AG10803 (cell line): ENCODE measurements around the gene RPL5.
A peak's percentile ranks its signal among the peaks of the same experiment; 100 is the strongest.

Source experiments
- DNase-seq: peaks from one replicate; pipeline ENCODE4 v3.0.0; 2010; ENCODE audit warnings: low read depth
- H3K4me3 ChIP-seq: 2 replicates; pipeline ENCODE4 v1.5.1; 2011; ENCODE audit warnings: mild to moderate bottlenecking, low read length, control low read depth
- TF ChIP-seq, protein P1 (sequence below): conservative IDR thresholded peaks from 2 replicates; pipeline ENCODE4 v1.5.1; 2011; ENCODE audit warnings: mild to moderate bottlenecking, low read length, control low read depth, inconsistent platforms

RPL5 gene

GRCh38 chr1:92831762-92832536 lies at the start of gene RPL5:
Gene RPL5 (plus strand): TSS chr1:92832040. CDS start chr1:92832115, 75 bp downstream.
- TF ChIP-seq, protein P1, sequence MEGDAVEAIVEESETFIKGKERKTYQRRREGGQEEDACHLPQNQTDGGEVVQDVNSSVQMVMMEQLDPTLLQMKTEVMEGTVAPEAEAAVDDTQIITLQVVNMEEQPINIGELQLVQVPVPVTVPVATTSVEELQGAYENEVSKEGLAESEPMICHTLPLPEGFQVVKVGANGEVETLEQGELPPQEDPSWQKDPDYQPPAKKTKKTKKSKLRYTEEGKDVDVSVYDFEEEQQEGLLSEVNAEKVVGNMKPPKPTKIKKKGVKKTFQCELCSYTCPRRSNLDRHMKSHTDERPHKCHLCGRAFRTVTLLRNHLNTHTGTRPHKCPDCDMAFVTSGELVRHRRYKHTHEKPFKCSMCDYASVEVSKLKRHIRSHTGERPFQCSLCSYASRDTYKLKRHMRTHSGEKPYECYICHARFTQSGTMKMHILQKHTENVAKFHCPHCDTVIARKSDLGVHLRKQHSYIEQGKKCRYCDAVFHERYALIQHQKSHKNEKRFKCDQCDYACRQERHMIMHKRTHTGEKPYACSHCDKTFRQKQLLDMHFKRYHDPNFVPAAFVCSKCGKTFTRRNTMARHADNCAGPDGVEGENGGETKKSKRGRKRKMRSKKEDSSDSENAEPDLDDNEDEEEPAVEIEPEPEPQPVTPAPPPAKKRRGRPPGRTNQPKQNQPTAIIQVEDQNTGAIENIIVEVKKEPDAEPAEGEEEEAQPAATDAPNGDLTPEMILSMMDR: peak; percentile 91
- peak within 1 kb of the TSS; percentile 99 for H3K4me3 ChIP-seq
- DNase-seq: peak; percentile 96

GRCh38 chr1:92783550-92783949 lies 48.3 kb upstream of the RPL5 start:
- H3K4me3 ChIP-seq: peak overlapping the region; percentile 87
- DNase-seq: peak; percentile 31
- TF ChIP-seq, protein P1: peak; percentile 27

DNA sequence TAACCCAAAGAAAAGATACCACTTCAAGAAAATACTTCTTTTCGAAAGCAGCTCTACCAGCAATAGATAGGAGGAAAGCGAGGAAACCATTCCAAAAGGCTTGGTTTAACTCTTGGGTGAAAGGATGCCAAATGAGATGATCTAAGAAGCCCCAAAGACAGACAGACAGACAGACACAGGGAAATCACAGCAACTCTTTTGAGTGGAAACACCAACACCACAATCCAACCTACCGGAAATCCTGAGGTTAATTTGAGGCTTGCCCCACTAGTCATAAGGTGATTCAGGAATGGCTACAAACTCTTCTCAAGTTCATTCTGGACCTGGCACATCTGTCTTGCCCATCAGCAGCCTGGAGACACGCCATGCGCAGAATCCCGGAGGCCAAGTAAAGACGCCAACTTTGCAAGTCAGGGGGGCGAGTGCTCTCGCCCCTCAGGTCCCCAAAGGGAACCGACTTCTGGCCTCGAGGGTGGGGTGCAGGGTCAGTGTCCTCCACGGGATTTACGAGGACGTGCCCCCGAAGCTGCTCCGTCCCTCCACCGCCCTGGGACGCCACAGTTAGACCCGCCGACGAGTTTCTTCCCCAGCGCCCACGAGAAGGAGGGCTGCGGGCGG lies 47.7 kb upstream of the RPL5 start:
- H3K4me3 ChIP-seq: peak overlapping the region; percentile 87
- TF ChIP-seq, protein P1: no peak
- DNase-seq: peak; percentile 58

GRCh38 chr1:92784639-92785500 lies 47.0 kb upstream of the RPL5 start, which contains the start of gene EVI5:
Gene EVI5 (minus strand): TSS chr1:92785108. CDS start chr1:92736546, 48,562 bp downstream.
- DNase-seq: peak; percentile 95
- TF ChIP-seq, protein P1: no peak
- H3K4me3 ChIP-seq: peak within 1 kb of the TSS; percentile 87

DNA sequence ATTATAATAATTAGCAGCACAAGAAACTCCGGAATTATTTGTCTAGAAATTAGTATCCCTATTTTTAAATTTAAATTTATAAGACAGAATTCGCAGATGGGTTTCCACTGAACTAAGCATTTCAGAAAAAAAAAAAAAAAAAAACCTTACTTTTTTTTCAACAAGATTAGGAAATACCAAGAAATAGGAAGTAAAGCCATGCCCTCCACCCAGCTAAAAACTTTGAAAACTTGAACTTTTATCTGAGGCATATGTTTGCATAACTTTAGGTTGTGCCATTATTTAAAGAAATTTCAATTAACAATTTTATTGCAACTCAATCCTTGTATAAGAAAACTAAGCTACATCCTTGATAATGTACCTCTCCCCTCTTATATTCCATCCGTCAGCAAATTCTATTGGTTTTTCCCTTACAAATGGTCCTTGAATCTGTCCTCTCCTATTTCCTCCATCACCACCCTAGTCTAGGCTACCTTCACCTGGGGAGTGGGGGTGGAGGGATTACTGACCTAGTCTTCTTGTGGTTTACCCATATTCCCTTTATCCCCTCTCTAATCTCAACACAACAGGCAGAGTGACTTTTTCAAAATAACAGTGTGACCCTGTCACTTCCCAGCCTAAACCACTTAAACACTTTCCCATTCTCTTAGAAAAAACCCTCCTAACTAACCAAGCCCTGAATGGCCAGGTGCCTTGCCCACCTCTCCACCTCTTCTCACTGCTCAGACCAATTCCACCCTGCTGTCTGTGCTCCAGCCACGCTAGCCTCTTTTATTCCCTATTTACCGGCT lies 45.5 kb upstream of the RPL5 start:
- DNase-seq: no peak
- TF ChIP-seq, protein P1: no peak
- H3K4me3 ChIP-seq: no peak overlapping the region

DNA sequence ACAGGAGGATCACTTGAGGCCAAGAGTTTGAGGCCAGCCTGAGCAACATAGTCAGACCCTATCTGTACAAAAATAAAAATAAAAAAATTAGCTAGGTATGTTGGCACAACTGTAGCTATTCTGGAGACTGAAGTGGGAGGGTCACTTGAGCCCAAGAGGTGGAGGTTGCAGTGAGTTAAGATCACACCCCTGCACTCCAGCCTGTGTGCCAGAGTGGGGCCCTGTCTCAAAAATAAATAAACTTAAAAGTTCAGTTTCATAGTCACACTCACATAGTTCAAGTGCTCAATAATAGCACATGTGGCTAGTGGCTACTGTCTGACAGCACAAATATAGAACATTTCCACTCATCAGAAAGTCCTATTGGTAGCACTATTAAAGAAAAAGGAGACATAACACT lies 41.8 kb upstream of the RPL5 start:
- no peak for DNase-seq
- TF ChIP-seq, protein P1: no peak
- no peak overlapping the region for H3K4me3 ChIP-seq
